Psoas muscle (tissue), 8 donors: ENCODE data around the gene ENTPD2. TPM values are rescaled to one million over a fixed set of nuclear protein-coding genes. Genes with fewer than 3 reads are reported as not detected.

Experiments used
- ATAC-seq, 4 donors: fragments of 200-7000 bp; cut with Tn5 transposase; one replicate each; pipeline ENCODE4 v1.9.1; 2020; ENCODE audit warnings: moderate library complexity in 3 of 4, mild to moderate bottlenecking in 2 of 4
- DNase-seq, 2 donors: peaks; one replicate each; pipeline ENCODE4 v3.0.0-alpha.2; 2020
- H3K27ac ChIP-seq: fragments of 200-600 bp; one replicate; pipeline ENCODE4 v1.8.0; 2022
- H3K27me3 ChIP-seq, 3 donors: fragments of 200-600 bp in 1 of 3; one replicate each; pipeline versions ENCODE4 v1.6.1 to v1.8.0; 2013 to 2022; ENCODE audit warnings: low read length in 2 of 3, mild to moderate bottlenecking in 2 of 3, moderate library complexity in 1 of 3; ENCODE audit not compliant: insufficient read depth in 3 of 3
- H3K36me3 ChIP-seq, 2 donors: fragments of 200-600 bp in 1 of 2; one replicate each; pipeline versions ENCODE4 v1.6.1 to v1.8.0; 2013 to 2022; ENCODE audit warnings: low read depth in 1 of 2, mild to moderate bottlenecking in 1 of 2, moderate library complexity in 1 of 2; ENCODE audit not compliant: insufficient read depth in 1 of 2
- H3K4me1 ChIP-seq: fragments of 200-600 bp; one replicate; pipeline ENCODE4 v1.8.0; 2022
- H3K4me3 ChIP-seq: fragments of 200-600 bp; one replicate; pipeline ENCODE4 v1.8.0; 2022; ENCODE audit warnings: mild to moderate bottlenecking
- H3K9me3 ChIP-seq: fragments of 200-600 bp; one replicate; pipeline ENCODE4 v1.8.0; 2022
- CTCF ChIP-seq: fragments of 200-600 bp; IDR thresholded peaks from one replicate; pipeline ENCODE4 v1.8.0; 2022; ENCODE audit warnings: antibody characterized with exemption
- WGBS, 3 donors: extraction: QIAGEN DNeasy Blood & Tissue Kit; methylation state at CpG; one replicate each; pipeline versions ENCODE4 v1.1.6 to v1.1.7; 2013; 5-methylcytosine and 5-hydroxymethylcytosine counted together
- intact Hi-C, 2 donors: fragments of 100-400 bp; cut with DNase I; formaldehyde crosslinking; loops; one replicate each; pipeline versions ENCODE4 v1.11.0 to v1.14.2; 2022
- polyA plus RNA-seq, 3 donors: library from polyadenylated mRNA; stranded (reverse); fragments of 200-250 nt; gene quantifications; one replicate each; pipeline ENCODE4 v1.2.3, GENCODE V29; 2013
- total RNA-seq, 4 donors: library from RNA; stranded (reverse); fragmentation: NEBNext Ultra II Directional in 2 of 4; extraction: Animal tissue kit (Norgen Biotek cat#: 25700) in 2 of 4; gene quantifications; one replicate each; pipeline versions ENCODE4 v1.2.1 to v1.2.4, GENCODE V29; 2021 to 2023
- donor health status: healthy with polysubstance abuse.
- donor health status: DM: no; HTN: no; CAD: no; lungs with moderate emphysema.
- donor health status: Bipolar disorder and iron deficiency.
- donor health status: healthy.
- donor health status: DM: yes; HTN: yes; CAD: no.
- donor health status: DM: no; HTN: no; CAD: no.
- donor health status: DM: no; HTN: no; CAD: no.
- donor health status: DM: yes; HTN: yes; CAD: no.

The ENTPD2 gene
- total and polyA plus RNA-seq, 7 donors = 0.17 to 1.4 (median 0.59) TPM

- peaks cover 8% of the 10 kb centered on the region for H3K4me1 ChIP-seq
- H3K4me3 ChIP-seq = no peak overlapping the region
- H3K27me3 ChIP-seq = no peaks in the 10 kb centered on the region
- TF ChIP-seq CTCF = no peak
- ATAC-seq (no peak), DNase-seq (peak; percentile 75 to 79)
- H3K36me3 ChIP-seq = peaks cover 0 to 12% of the 10 kb centered on the region in 2 donors
- WGBS, 3 donors = 61 to 65% (median 63%) methylated on average over 12 of the region's 12 CpGs
- intact Hi-C loops = no loop called here
- H3K9me3 ChIP-seq = no peaks in the 10 kb centered on the region
- H3K27ac ChIP-seq = no peak overlapping the region
Observed at GRCh38 chr9:137083394-137084004, 29.6 kb upstream of the ENTPD2 start.

- H3K9me3 ChIP-seq = no peaks in the 10 kb centered on the region
- no peak overlapping the region for H3K27ac ChIP-seq
- H3K4me3 ChIP-seq = no peak overlapping the region
- DNase-seq (no peak), ATAC-seq (no peak)
- intact Hi-C loops = no loop called here
- H3K36me3 ChIP-seq = peaks cover 0 to 9% of the 10 kb centered on the region in 2 donors
- H3K27me3 ChIP-seq = peaks cover 0 to 2% (median 0%) of the 10 kb centered on the region in 3 donors
- WGBS, 3 donors = 84 to 91% (median 91%) methylated on average over 8 of the region's 8 CpGs
- no peak for TF ChIP-seq CTCF
- peaks cover 13% of the 10 kb centered on the region for H3K4me1 ChIP-seq
Observed at GRCh38 chr9:137082925-137083290, 29.0 kb upstream of the ENTPD2 start.

- DNase-seq (no peak), ATAC-seq (no peak)
- Histone ChIP-seq H3K4me1 (peaks cover 10% of the 10 kb centered on the region), H3K27me3 (peaks cover 0 to 4% (median 0%) of the 10 kb centered on the region in 3 donors), H3K9me3 (no peaks in the 10 kb centered on the region), H3K36me3 (peaks cover 0 to 9% of the 10 kb centered on the region in 2 donors), H3K4me3 (no peak overlapping the region), H3K27ac (no peak overlapping the region)
- WGBS, 3 donors = 89 to 94% (median 93%) methylated on average over 16 of the region's 16 CpGs
- no peak for TF ChIP-seq CTCF
- intact Hi-C loops = no loop called here
Observed at GRCh38 chr9:137082222-137082924, 28.5 kb upstream of the ENTPD2 start.

- Histone ChIP-seq H3K27ac (no peak overlapping the region), H3K9me3 (no peaks in the 10 kb centered on the region), H3K36me3 (peaks cover 0 to 9% of the 10 kb centered on the region in 2 donors), H3K4me1 (peaks cover 11% of the 10 kb centered on the region), H3K27me3 (peaks cover 0 to 4% (median 0%) of the 10 kb centered on the region in 3 donors), H3K4me3 (no peak overlapping the region)
- no peak for TF ChIP-seq CTCF
- DNase-seq = no peak
- 89 to 92% (median 89%) methylated on average over 20 to 24 of the region's 24 CpGs for WGBS, 3 donors
- intact Hi-C loops = no loop called here
- no peak for ATAC-seq
Observed at GRCh38 chr9:137080260-137081122, 26.6 kb upstream of the ENTPD2 start.
